Hypothalamus (tissue), 51 donors: ENCODE data around the gene DLD.
"Not testable (repeated sequence)": the region's sequence is repeated elsewhere in the genome, so short reads cannot be mapped to it uniquely, and the experiment has no call there.

Source experiments
- DNase-seq, 51 donors: peaks; one replicate each; lab custom pipeline; 2025; lab: John Stamatoyannopoulos, UW

The DLD gene

GRCh38 chr7:107939573-107940489 is 48.8 kb downstream of the DLD start:
- peak in 1 of 51 donors; percentile 35 for DNase-seq

GRCh38 chr7:107940951-107941350 is 50.0 kb downstream of the DLD start:
- DNase-seq: no peak

- no peak for DNase-seq
Observed at GRCh38 chr7:107943018-107943417, 52.0 kb downstream of the DLD start.

GRCh38 chr7:107944411-107945169 is 53.6 kb downstream of the DLD start:
- DNase-seq: no peak

GRCh38 chr7:107945332-107945731 is 54.3 kb downstream of the DLD start:
- DNase-seq: no peak

- DNase-seq: no peak
Observed at GRCh38 chr7:107946451-107946850, 55.5 kb downstream of the DLD start.

GRCh38 chr7:107946881-107947280 is 55.9 kb downstream of the DLD start:
- DNase-seq: peak in 4 of 51 donors; percentile 9 to 42 (median 14)

- no peak for DNase-seq
Observed at GRCh38 chr7:107948645-107949442, 57.9 kb downstream of the DLD start.

GRCh38 chr7:107949443-107949935 is 58.5 kb downstream of the DLD start:
- DNase-seq: no peak

- no peak for DNase-seq
Observed at GRCh38 chr7:107951172-107951787, 60.3 kb downstream of the DLD start.

- no peak for DNase-seq
Observed at GRCh38 chr7:107951896-107952295, 60.9 kb downstream of the DLD start.

- DNase-seq: no peak
Observed at GRCh38 chr7:107953265-107953923, 62.4 kb downstream of the DLD start.

- DNase-seq: no peak
Observed at GRCh38 chr7:107953924-107954303, 62.9 kb downstream of the DLD start.

- DNase-seq: no peak
Observed at GRCh38 chr7:107955394-107955793, 64.4 kb downstream of the DLD start.

- not testable (repeated sequence) for DNase-seq
Observed at GRCh38 chr7:107956950-107957349, 66.0 kb downstream of the DLD start.

- DNase-seq: no peak
Observed at GRCh38 chr7:107957436-107957835, 66.5 kb downstream of the DLD start.

- no peak for DNase-seq
Observed at GRCh38 chr7:107958764-107959526, 68.0 kb downstream of the DLD start.

GRCh38 chr7:107959527-107959898 is 68.5 kb downstream of the DLD start:
- DNase-seq: no peak

- no peak for DNase-seq
Observed at GRCh38 chr7:107960272-107960671, 69.3 kb downstream of the DLD start.
